ENCODE data around the gene TPRX1.
"Not testable (repeated sequence)": the region's sequence is repeated elsewhere in the genome, so short reads cannot be mapped to it uniquely, and the experiment has no call there.

The TPRX1 gene

DNA sequence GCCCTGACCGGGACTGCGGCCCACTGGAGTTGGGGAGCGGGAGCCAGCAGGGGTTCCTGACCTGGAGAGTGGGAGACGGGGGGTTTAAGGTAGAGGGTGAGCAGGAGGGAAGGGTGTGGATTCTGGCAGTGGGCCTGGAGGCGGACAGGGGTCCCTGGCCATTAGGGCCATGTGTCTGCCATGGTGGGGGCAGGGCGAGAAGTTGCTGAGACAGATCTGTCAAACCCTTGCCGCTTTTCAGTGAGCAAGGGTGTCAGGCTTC lies 38.1 kb downstream of the TPRX1 start:
- no peak for DNase-seq

DNA sequence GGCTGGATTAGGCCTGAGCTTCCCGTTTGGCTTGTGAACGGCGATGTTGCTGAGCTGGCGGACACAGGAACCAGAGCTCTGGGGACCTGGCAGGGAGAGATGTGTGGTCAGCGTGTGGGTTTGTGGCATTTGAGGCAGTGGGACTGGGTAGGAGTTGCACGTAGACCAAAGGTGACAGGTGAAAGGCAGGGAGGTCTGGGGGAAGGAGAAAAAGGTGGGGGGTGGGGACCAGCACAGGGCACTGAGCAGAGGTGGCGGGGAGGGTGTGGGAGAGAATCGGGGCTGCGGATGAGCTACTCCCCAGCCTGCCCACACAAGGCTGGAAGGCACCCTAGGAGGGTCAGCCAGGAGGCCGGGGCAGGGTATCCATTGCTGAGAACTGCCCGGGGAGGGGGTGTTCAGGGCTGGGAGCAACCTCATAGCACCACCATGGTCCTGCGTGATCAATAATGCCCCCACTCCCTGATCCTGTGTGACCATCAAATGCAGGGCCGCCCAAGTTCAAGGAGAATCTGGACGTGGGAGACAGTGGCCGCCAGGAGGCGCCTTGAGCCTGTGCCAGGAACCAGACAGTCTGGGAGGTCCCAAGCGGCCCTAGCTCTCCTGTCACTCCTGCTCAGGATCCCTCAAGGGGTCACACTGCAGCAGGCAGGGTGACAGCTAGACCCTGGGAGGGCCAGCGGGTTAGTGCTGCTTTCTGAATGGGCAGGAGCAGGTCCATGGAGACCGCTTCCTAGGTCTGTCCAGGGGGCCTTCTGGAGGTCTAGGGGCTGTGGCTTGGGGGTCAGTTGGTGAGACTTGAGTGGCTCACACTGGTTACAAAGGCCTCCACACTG lies 38.6 kb downstream of the TPRX1 start:
- DNase-seq: no peak

DNA sequence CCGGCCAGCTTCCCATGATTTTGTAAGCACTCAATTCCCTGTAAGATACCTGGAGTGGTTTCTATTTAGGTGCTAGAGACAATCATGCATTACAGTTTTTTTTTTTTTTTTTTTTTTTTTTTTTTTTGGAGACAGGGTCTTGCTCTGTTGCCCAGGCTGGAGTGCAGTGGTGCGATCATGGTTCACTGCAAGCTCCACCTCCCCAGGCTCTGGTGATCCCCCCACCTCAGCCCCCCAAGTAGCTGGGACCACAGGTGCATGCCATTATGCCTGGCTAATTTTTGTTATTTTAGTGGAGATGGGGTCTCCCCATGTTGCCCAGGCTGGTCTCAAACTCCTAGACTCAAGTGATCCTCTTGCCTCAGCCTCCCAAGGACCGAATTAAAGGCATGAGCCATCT lies 39.6 kb downstream of the TPRX1 start:
- not testable (repeated sequence) for DNase-seq

GRCh38 chr19:47762615-47763308 lies 41.6 kb downstream of the TPRX1 start:
- DNase-seq: no peak

- DNase-seq: no peak
These were observed 42.2 kb downstream of the TPRX1 start for GRCh38 chr19:47762151-47762550.

DNA sequence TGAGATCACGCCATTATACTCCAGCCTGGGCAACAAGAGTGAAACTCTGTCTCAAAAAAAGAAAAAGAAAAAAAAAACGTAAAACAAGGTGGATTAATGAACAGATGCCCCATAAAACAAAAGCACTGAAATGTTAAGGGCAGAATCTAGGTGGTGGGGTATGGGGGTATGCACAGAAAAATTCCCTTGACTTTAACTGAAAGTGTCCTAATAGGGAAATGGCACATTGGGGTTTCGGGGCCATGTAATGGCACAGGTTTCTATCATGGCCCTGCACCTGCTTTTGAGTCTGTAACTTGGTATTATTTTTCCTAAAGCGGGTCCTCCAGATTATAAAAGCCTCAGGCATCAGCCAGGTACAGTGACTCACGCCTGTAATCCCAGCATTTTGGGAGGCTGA lies 42.8 kb downstream of the TPRX1 start:
- DNase-seq: no peak

DNA sequence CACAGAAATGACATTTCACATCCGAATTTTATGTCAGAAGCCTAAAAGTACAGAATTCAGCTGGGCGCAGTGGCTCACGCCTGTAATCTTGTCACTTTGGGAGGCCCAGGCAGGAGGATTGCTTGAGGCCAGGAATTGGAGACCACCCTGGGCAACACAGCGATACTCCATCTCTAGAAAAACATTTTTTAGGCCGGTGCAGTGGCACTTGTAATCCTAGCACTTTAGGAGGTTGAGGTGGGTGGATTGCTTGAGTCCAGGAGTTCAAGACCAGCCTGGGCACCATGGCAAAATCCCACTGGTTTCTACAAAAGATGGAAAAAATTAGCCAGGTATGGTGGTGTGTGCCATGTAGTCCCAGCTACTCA lies 43.7 kb downstream of the TPRX1 start:
- DNase-seq: no peak

- DNase-seq: no peak
These were observed 45.9 kb downstream of the TPRX1 start for GRCh38 chr19:47758443-47758804.

DNA sequence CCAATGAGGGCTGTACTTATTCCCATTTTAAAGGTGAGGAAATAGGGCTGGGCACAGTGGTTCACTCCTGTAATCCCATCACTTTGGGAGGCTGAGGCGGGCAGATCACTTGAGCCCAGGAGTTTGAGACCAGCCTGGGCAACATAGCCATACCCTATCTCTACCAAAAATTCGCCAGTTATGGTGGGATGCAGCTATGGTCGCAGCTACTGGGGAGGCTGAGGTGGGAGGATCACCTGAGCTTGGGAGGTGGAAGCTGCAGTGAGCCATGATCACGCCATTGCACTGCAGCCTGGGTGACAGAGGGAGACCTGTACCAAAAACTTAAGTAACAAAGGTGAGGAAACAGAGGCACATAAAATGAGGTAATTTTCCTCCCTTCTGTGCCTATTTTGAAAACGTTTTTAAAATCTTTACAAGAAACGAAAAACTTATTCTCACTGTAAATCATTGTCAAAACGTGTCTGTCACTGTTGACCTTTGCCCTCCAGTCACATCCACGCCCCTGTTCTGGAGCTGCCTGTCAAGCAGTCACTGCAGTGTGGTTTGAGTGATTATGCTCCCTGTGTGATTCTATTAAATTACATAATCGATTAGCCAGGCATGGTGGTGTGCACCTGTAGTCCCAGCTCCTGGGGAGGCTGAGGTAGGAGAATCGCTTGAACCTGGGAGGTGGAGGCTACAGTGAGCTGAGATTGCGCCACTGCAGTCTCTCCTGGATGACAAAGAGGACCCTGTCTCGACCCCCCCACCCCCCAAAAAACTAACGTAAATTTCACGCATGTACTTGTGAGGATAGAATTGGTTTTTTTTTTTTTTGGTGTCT lies 46.5 kb downstream of the TPRX1 start:
- DNase-seq: no peak

DNA sequence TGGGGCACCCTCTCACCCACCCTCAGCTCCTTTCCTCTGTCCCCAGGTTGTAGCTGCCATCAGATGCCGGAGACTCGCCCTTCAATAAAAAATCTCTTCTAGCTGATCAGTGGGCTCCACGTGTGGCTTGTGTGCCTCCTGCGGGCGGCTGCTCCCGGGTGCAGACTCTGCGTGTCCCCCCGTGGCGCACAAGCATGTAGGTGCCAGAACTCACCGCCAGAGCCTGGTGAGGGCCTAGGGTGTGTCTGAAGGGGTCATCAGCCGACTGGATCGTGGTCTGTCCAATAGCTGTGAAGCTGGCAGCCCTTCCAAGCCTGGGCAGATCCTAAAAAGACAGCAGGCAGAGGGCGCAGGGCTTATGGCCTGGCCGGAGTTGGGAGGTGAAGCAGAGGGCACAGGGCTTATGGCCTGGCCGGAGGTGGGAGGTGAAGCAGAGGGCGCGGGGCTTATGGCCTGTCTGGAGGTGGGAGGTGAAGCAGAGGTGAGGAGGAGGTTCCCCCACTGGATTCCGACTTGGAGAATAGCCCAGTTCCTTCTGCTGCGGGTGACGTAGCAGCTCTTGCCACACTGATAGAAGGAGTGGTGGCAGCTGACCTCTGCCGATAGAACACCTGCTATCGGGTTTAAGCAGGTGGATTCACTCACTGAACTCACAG lies 47.3 kb downstream of the TPRX1 start:
- no peak for DNase-seq

- no peak for DNase-seq
These were observed 47.8 kb downstream of the TPRX1 start for GRCh38 chr19:47756627-47756929.

DNA sequence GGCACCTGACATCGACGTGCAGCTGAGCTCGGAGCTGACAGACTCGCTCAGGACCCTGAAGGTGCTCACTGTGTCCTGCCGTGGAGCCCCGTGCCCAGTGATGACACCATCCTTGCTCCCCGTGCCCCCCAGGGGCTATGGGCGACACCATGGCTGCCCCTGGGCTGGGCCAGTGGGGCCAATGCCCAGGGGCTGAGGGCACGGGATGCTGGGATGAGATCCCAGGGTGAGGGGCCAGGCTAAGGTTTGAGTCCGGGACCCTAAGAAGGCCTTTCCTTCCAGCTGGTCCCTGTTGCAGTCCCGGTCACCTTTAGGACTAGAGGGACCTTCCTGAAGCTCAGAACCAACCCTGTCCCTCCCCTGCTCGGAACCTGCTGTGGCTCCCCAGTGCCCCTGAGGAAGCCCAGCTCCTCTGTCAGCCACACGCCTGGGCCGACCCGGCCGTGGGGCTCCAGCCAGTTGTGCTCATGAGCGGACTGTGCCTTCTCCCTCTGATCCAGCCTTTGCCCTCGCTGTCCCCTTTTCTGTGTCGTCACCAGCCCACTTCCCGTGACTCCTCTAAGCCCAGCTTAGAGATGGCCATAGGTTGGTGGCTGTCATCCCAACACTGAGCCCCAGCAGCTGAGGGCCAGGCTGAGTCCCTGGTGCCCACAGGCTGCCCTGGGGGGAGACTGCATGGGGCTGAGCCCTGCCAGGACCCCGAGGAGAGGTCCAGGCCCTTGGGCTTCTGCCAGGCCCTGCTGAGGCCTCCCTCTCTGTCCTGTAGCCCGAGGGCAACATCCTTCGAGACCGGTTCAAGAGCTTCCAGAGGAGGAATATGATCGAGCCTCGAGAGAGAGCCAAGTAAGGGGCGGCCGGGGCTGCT lies 48.4 kb downstream of the TPRX1 start:
- DNase-seq: no peak

GRCh38 chr19:47755065-47755761 lies 49.1 kb downstream of the TPRX1 start:
- DNase-seq: no peak

DNA sequence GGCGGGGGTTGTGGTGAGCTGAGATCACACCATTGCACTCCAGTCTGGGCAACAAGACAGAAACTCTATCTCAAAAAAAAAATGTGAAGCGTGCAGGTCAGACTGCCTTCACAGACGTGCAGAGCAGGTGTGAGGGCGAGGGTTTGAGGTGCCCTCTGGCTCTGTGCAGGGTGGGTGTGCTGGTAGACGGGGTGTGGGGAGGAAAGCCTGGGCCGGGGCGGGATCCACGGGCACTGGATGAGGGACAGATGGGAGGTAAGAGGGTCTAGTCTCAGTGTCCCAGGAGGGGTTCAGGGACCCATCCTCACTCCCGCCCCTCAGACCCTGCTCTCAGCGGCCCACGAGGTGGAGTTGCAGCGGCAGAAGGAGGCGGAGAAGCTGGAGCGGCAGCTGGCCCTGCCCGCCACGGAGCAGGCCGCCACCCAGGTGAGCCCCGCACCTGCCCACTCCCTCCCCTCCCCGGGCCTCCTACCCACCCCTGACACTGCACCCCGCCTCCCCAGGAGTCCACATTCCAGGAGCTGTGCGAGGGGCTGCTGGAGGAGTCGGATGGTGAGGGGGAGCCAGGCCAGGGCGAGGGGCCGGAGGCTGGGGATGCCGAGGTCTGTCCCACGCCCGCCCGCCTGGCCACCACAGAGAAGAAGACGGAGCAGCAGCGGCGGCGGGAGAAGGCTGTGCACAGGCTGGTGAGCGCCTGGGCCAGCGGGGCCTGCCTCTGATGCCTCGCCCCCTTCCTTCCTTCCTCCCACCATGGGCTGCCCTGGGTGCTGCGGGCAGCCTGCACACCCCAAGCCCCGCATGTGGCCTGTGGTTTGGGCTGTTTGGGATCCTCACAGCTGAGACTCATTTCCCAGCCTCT lies 49.9 kb downstream of the TPRX1 start:
- no peak for DNase-seq

DNA sequence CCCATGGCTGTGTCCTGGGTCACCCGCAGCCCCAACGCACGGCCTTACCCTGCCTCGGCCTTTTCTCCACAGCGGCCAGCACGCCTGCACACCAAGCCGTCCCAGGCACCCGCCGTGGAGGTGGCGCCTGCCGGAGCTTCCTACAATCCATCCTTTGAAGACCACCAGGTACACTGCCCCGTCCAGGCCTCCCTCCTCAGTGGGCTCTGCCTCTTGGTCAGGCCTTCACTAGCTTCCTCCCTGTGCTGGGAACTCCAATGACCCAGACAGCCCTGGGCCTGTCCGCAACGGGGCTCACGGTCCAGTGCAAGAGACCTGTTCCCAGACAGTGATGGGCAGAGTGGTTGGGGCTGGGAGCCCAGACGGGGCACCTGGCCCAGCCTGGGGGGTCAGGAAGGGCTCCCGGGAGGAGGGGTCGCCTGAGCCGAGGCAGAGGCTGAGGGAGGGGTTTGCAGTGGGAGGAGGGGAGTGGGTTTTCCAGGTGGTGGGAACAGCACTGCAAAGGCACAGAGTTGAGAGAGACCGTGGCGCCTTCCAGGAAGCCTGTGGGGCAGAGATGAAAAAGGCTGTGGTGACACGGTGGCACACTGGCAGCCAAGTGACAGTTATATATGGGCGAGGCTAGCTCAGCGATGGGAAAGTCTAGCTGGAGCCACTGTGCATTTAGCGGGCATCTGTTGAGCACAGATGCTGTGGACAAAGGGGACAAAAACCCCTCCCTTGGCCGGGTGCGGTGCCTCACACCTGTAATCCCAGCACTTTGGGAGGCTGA lies 51.7 kb downstream of the TPRX1 start:
- DNase-seq: no peak
